Neural cell (in vitro differentiated cells): ENCODE data around the gene CREBL2. TPM values are rescaled to one million over a fixed set of nuclear protein-coding genes. Genes with fewer than 3 reads are reported as not detected.

ENCODE experiments used
- H2AFZ ChIP-seq: fragments of 200-600, 300-800 bp; sonication (generic), shearing (Covaris generic); 2 replicates; pipeline ENCODE4 v1.6.0; 2014; ENCODE audit warnings: low read depth, mild to moderate bottlenecking, antibody characterized with exemption, low read length, moderate library complexity
- H3F3A ChIP-seq: fragments of 200-600 bp; shearing (Covaris generic); 2 replicates; pipeline ENCODE4 v1.6.1; 2016; ENCODE audit warnings: mild to moderate bottlenecking, moderate library complexity, mixed read lengths, antibody characterized with exemption, low read length; ENCODE audit not compliant: insufficient read depth, poor library complexity, severe bottlenecking
- H3K27ac ChIP-seq: fragments of 200-600, 300-800 bp; sonication (generic), shearing (Covaris generic); 2 replicates; pipeline ENCODE4 v1.5.1; 2014; ENCODE audit warnings: mild to moderate bottlenecking, low read length, moderate library complexity
- H3K27me3 ChIP-seq: fragments of 300-800, 200-600 bp; sonication (generic), shearing (Covaris generic); 2 replicates; pipeline ENCODE4 v1.6.0; 2014; ENCODE audit warnings: mild to moderate bottlenecking, low read depth, low read length, moderate library complexity; ENCODE audit not compliant: insufficient read depth
- H3K36me3 ChIP-seq: fragments of 300-800, 200-600 bp; sonication (generic), shearing (Covaris generic); 2 replicates; pipeline ENCODE4 v1.5.1; 2014; ENCODE audit warnings: mild to moderate bottlenecking, antibody characterized with exemption, low read length, moderate library complexity; ENCODE audit not compliant: insufficient read depth
- H3K4me2 ChIP-seq: fragments of 300-800, 200-600 bp; sonication (generic), shearing (Covaris generic); 2 replicates; pipeline ENCODE4 v1.6.0; 2014; ENCODE audit warnings: mild to moderate bottlenecking, low read length
- H3K4me3 ChIP-seq: fragments of 300-800, 200-600 bp; sonication (generic), shearing (Covaris generic); 2 replicates; pipeline ENCODE4 v1.5.1; 2014; ENCODE audit warnings: mild to moderate bottlenecking, low read length, moderate library complexity
- H3K79me2 ChIP-seq: fragments of 200-600 bp; shearing (Covaris generic); replicated peaks from 2 replicates; pipeline ENCODE4 v1.6.0; 2014; ENCODE audit warnings: mild to moderate bottlenecking, low read length, moderate library complexity; ENCODE audit not compliant: insufficient read depth
- H3K9ac ChIP-seq: fragments of 300-800, 200-600 bp; sonication (generic), shearing (Covaris generic); 2 replicates; pipeline ENCODE4 v1.6.1; 2016; ENCODE audit warnings: mild to moderate bottlenecking, low read length, mixed read lengths
- H3K9me2 ChIP-seq: fragments of 200-600 bp; shearing (Covaris generic); 2 replicates; pipeline ENCODE4 v1.6.1; 2016; ENCODE audit warnings: mild to moderate bottlenecking, low read length, mixed read lengths; ENCODE audit not compliant: insufficient read depth
- H3K9me3 ChIP-seq: fragments of 200-600, 300-800 bp; sonication (generic), shearing (Covaris generic); 2 replicates; pipeline ENCODE4 v1.6.1; 2016; ENCODE audit warnings: mild to moderate bottlenecking, mixed run types, low read length, moderate library complexity, mixed read lengths
- H4K20me1 ChIP-seq: fragments of 200-600 bp; shearing (Covaris generic); 2 replicates; pipeline ENCODE4 v1.6.1; 2016; ENCODE audit warnings: mild to moderate bottlenecking, mixed run types; ENCODE audit not compliant: insufficient read depth
- EP300 ChIP-seq: fragments of 450-650 bp; conservative IDR thresholded peaks from 2 replicates; pipeline ENCODE4 v1.6.1; 2014; ENCODE audit warnings: antibody characterized with exemption, mild to moderate bottlenecking, moderate library complexity; ENCODE audit not compliant: poor library complexity, severe bottlenecking
- EZH2 ChIP-seq: fragments of 200-600, 300-800 bp; shearing (Covaris generic), sonication (generic); IDR thresholded peaks from 2 replicates; pipeline ENCODE4 v1.6.1; 2014; ENCODE audit warnings: antibody characterized with exemption, low read length, borderline replicate concordance, mild to moderate bottlenecking; ENCODE audit not compliant: insufficient read depth, poor library complexity, severe bottlenecking
- MXI1 ChIP-seq: fragments of 450-650 bp; conservative IDR thresholded peaks from 2 replicates; pipeline ENCODE4 v1.6.1; 2014; ENCODE audit warnings: antibody characterized with exemption, mild to moderate bottlenecking; ENCODE audit not compliant: poor library complexity, severe bottlenecking
- POLR2AphosphoS5 ChIP-seq: IDR thresholded peaks from 2 replicates; pipeline ENCODE4 v1.6.1; 2012
- RAD21 ChIP-seq: fragments of 450-650 bp; conservative IDR thresholded peaks from 2 replicates; pipeline ENCODE4 v1.6.1; 2014; ENCODE audit warnings: antibody characterized with exemption, mild to moderate bottlenecking, moderate library complexity
- SMC3 ChIP-seq: fragments of 450-650 bp; conservative IDR thresholded peaks from 2 replicates; pipeline ENCODE4 v1.6.1; 2014; ENCODE audit warnings: antibody characterized with exemption, mild to moderate bottlenecking, moderate library complexity; ENCODE audit not compliant: poor library complexity
- TAF1 ChIP-seq: IDR thresholded peaks from 2 replicates; pipeline ENCODE4 v1.6.1; 2012; ENCODE audit warnings: low read depth
- polyA plus RNA-seq: library from polyadenylated mRNA; depleted of rRNA; stranded (reverse); fragments of >200 nt; gene quantifications from 2 replicates; pipeline ENCODE4 v1.2.3, GENCODE V29; 2014
- TF ChIP-seq, protein P1 (sequence below): fragments of 450-650 bp; IDR thresholded peaks from 2 replicates; pipeline ENCODE4 v1.5.1; 2014; ENCODE audit warnings: antibody characterized with exemption, mild to moderate bottlenecking, moderate library complexity; ENCODE audit not compliant: poor library complexity, severe bottlenecking
- TF ChIP-seq, protein P2 (sequence below): IDR thresholded peaks from 2 replicates; pipeline ENCODE4 v1.6.1; 2012; ENCODE audit warnings: borderline replicate concordance

The CREBL2 gene
- polyA plus RNA-seq, 1 donor from 2014 or later, result 29.9 TPM

DNA sequence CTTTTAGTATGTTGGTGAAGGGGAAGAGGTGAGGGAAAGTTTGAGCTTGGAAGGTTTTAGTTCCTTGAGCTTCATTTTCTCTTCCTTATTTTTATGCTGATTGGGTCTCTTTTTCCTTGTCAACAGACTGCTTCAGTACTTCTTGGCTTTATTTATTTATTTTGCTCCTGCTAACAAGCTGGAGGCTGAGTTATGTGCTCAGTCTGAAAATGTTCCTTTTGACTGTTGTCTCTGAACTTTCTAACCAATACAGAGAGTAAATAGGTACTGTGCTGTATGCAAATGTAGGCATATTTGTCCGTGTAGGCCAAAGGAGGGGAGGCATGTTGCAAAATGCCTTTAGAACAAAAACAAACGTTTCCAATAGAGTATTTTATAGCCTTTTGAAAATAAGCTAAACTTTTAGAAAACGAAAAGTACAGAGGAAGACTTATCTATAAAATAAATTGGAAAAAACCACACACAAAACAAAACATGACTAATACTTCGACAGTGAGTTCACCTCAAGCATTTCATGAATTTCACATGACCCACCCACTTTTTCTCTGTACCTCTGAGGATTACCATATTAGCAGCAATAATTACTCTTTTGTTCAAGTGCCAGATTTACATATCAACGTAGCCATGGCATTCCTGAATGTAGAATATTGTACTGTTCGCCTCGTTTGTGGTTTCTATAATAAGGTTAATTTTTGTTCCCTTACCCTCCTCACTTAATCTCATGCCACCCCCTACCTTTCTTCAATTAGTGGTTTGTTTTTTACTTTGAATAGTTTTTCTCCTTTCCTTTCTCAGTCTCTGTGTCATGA, 4.7 kb upstream of the CREBL2 start:
- Histone ChIP-seq H3K79me2 (no peaks in the 10 kb centered on the region), H3K27me3 (no peaks in the 10 kb centered on the region), H3K9me2 (no peaks in the 10 kb centered on the region), H3K4me2 (no peak overlapping the region), H2AFZ (no peak overlapping the region), H3K4me3 (no peak overlapping the region), H3F3A (peaks cover 4% of the 10 kb centered on the region), H4K20me1 (no peaks in the 10 kb centered on the region), H3K27ac (no peak overlapping the region), H3K9me3 (no peaks in the 10 kb centered on the region), H3K9ac (no peak overlapping the region), H3K36me3 (no peaks in the 10 kb centered on the region)
- TF ChIP-seq EZH2 (no peak), SMC3 (no peak), POLR2AphosphoS5 (no peak), TAF1 (no peak), MXI1 (no peak), RAD21 (no peak), EP300 (no peak)
- TF ChIP-seq, protein P1, sequence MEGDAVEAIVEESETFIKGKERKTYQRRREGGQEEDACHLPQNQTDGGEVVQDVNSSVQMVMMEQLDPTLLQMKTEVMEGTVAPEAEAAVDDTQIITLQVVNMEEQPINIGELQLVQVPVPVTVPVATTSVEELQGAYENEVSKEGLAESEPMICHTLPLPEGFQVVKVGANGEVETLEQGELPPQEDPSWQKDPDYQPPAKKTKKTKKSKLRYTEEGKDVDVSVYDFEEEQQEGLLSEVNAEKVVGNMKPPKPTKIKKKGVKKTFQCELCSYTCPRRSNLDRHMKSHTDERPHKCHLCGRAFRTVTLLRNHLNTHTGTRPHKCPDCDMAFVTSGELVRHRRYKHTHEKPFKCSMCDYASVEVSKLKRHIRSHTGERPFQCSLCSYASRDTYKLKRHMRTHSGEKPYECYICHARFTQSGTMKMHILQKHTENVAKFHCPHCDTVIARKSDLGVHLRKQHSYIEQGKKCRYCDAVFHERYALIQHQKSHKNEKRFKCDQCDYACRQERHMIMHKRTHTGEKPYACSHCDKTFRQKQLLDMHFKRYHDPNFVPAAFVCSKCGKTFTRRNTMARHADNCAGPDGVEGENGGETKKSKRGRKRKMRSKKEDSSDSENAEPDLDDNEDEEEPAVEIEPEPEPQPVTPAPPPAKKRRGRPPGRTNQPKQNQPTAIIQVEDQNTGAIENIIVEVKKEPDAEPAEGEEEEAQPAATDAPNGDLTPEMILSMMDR, result no peak
- TF ChIP-seq, protein P2, sequence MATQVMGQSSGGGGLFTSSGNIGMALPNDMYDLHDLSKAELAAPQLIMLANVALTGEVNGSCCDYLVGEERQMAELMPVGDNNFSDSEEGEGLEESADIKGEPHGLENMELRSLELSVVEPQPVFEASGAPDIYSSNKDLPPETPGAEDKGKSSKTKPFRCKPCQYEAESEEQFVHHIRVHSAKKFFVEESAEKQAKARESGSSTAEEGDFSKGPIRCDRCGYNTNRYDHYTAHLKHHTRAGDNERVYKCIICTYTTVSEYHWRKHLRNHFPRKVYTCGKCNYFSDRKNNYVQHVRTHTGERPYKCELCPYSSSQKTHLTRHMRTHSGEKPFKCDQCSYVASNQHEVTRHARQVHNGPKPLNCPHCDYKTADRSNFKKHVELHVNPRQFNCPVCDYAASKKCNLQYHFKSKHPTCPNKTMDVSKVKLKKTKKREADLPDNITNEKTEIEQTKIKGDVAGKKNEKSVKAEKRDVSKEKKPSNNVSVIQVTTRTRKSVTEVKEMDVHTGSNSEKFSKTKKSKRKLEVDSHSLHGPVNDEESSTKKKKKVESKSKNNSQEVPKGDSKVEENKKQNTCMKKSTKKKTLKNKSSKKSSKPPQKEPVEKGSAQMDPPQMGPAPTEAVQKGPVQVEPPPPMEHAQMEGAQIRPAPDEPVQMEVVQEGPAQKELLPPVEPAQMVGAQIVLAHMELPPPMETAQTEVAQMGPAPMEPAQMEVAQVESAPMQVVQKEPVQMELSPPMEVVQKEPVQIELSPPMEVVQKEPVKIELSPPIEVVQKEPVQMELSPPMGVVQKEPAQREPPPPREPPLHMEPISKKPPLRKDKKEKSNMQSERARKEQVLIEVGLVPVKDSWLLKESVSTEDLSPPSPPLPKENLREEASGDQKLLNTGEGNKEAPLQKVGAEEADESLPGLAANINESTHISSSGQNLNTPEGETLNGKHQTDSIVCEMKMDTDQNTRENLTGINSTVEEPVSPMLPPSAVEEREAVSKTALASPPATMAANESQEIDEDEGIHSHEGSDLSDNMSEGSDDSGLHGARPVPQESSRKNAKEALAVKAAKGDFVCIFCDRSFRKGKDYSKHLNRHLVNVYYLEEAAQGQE, result no peak

DNA sequence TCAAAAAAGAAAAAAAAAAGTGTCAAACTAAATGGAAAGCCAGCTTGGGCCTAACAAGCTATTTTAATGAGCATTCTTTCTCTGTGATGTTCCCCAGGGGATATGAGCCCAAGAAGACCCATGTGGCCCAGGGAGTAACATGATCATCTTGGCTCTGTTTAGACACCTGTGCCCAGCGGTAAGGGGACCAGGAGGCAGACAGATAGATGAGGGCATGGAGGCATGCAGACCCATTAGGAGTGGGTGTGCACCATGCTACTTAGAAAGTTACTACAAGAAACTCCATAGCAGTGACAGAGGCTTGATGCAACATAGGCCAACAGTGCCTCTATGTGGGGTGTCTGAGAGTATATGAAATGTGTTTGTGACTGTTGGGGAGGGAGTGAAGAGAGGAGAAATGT, 3.1 kb upstream of the CREBL2 start:
- H2AFZ ChIP-seq, result no peak overlapping the region
- no peak for TF ChIP-seq EZH2
- TF ChIP-seq, protein P2, result no peak
- TF ChIP-seq EP300, result no peak
- no peak for TF ChIP-seq MXI1
- no peak for TF ChIP-seq POLR2AphosphoS5
- TF ChIP-seq, protein P1, result no peak
- TF ChIP-seq RAD21, result no peak
- no peak for TF ChIP-seq TAF1
- TF ChIP-seq SMC3, result no peak
- no peak overlapping the region for H3K9ac ChIP-seq
- peaks cover 11% of the 10 kb centered on the region for H3K79me2 ChIP-seq
- H3K9me3 ChIP-seq, result no peaks in the 10 kb centered on the region
- H3F3A ChIP-seq, result peaks cover 4% of the 10 kb centered on the region
- H3K4me2 ChIP-seq, result no peak overlapping the region
- H3K4me3 ChIP-seq, result no peak overlapping the region
- no peaks in the 10 kb centered on the region for H3K36me3 ChIP-seq
- H4K20me1 ChIP-seq, result no peaks in the 10 kb centered on the region
- H3K9me2 ChIP-seq, result no peaks in the 10 kb centered on the region
- H3K27me3 ChIP-seq, result no peaks in the 10 kb centered on the region
- no peak overlapping the region for H3K27ac ChIP-seq
